Keratinocyte (primary cell): Measurements from ENCODE around the gene ANKHD1. TPM values are rescaled to one million over a fixed set of nuclear protein-coding genes. Genes with fewer than 3 reads are reported as not detected.

ENCODE experiments used
- DNase-seq: peaks from one replicate; pipeline ENCODE4 v3.0.0-alpha.2; 2011; ENCODE audit warnings: low read depth, missing footprints, low spot score
- FAIRE-seq: peaks from 2 replicates; lab custom pipeline; 2011; peaks lifted over from hg19 to GRCh38; lab: Jason Lieb, UNC
- H2AFZ ChIP-seq: 2 replicates; pipeline ENCODE4 v1.6.0; 2012; ENCODE audit warnings: low read length, control low read depth, inconsistent platforms; ENCODE audit not compliant: control insufficient read depth
- H3K27ac ChIP-seq: 2 replicates; pipeline ENCODE4 v1.5.1; 2011; ENCODE audit warnings: low read length; ENCODE audit not compliant: control insufficient read depth, insufficient read depth
- H3K27me3 ChIP-seq: 3 replicates; pipeline ENCODE4 v1.6.0; 2011; ENCODE audit warnings: low read length; ENCODE audit not compliant: control insufficient read depth, insufficient read depth; ENCODE audit errors: extremely low read depth
- H3K36me3 ChIP-seq, 2 experiments: 2 replicates in 1 of 2; 3 replicates in 1 of 2; pipeline ENCODE4 v1.5.1; 2011; ENCODE audit warnings: low read length in 2 of 2, mild to moderate bottlenecking in 1 of 2; ENCODE audit not compliant: control insufficient read depth in 2 of 2, insufficient read depth in 2 of 2; ENCODE audit errors: extremely low read depth in 1 of 2
- H3K4me1 ChIP-seq: 3 replicates; pipeline ENCODE4 v1.5.1; 2011; ENCODE audit warnings: low read length; ENCODE audit not compliant: control insufficient read depth, insufficient read depth; ENCODE audit errors: extremely low read depth
- H3K4me2 ChIP-seq: 3 replicates; pipeline ENCODE4 v1.6.0; 2011; ENCODE audit warnings: low read depth, low read length; ENCODE audit not compliant: control insufficient read depth, insufficient read depth; ENCODE audit errors: extremely low read depth
- H3K4me3 ChIP-seq, 3 experiments: fragments of 200-600 bp in 1 of 3; sonication (generic) in 1 of 3; 2 replicates in 2 of 3; 3 replicates in 1 of 3; pipeline ENCODE4 v1.5.1; 2011 to 2016; ENCODE audit warnings: low read length in 3 of 3, mild to moderate bottlenecking in 3 of 3, control low read depth in 2 of 3, inconsistent platforms in 1 of 3, low read depth in 1 of 3, mixed read lengths in 1 of 3, mixed run types in 1 of 3, moderate library complexity in 1 of 3; ENCODE audit not compliant: control insufficient read depth in 2 of 3, insufficient read depth in 2 of 3; ENCODE audit errors: extremely low read depth in 1 of 3
- H3K79me2 ChIP-seq: 2 replicates; pipeline ENCODE4 v1.6.0; 2012; ENCODE audit warnings: low read length; ENCODE audit not compliant: control insufficient read depth, insufficient read depth
- H3K9ac ChIP-seq: 3 replicates; pipeline ENCODE4 v1.6.0; 2011; ENCODE audit warnings: low read length; ENCODE audit not compliant: control insufficient read depth, insufficient read depth; ENCODE audit errors: extremely low read depth
- H3K9me1 ChIP-seq: 3 replicates; pipeline ENCODE4 v1.6.0; 2011; ENCODE audit warnings: low read length; ENCODE audit not compliant: control insufficient read depth, insufficient read depth; ENCODE audit errors: extremely low read depth
- H3K9me3 ChIP-seq: 2 replicates; pipeline ENCODE4 v1.5.1; 2012; ENCODE audit warnings: low read depth, low read length; ENCODE audit not compliant: control insufficient read depth
- H4K20me1 ChIP-seq: 3 replicates; pipeline ENCODE4 v1.6.0; 2011; ENCODE audit warnings: low read length; ENCODE audit not compliant: control insufficient read depth, insufficient read depth; ENCODE audit errors: extremely low read depth
- EZH2 ChIP-seq: IDR thresholded peaks from one replicate; pipeline ENCODE4 v1.6.1; 2012; ENCODE audit warnings: inconsistent platforms, mild to moderate bottlenecking, low read length, moderate library complexity
- dilution Hi-C: fragments of 300-500 bp; cut with MboI; formaldehyde crosslinking; loops from one replicate; pipeline ENCODE4 v1.7.0; 2020; ENCODE audit warnings: low sequenced_read_pairs; ENCODE audit not compliant: extremely low pct_ligation_motif_present
- polyA plus RNA-seq, 5 experiments: library from polyadenylated mRNA; depleted of rRNA in 3 of 5; stranded (reverse) in 3 of 5; stranded (forward) in 1 of 5; unstranded in 1 of 5; fragments of >200 nt; gene quantifications; 1 replicate in 1 of 5; 2 replicates in 3 of 5; 3 replicates in 1 of 5; pipeline versions ENCODE4 v1.2.1 to v1.2.3, GENCODE V29; 2011 to 2012; ENCODE audit warnings: missing spikeins in 2 of 5, low read depth in 1 of 5, low replicate concordance in 1 of 5
- TF ChIP-seq, protein P1 (sequence below), 3 experiments: IDR thresholded peaks in 1 of 3; conservative IDR thresholded peaks in 1 of 3; optimal IDR thresholded peaks in 1 of 3; 2 replicates in 2 of 3; 3 replicates in 1 of 3; pipeline versions ENCODE3 to v1.5.1; 2011; ENCODE audit warnings: low read length in 3 of 3, mild to moderate bottlenecking in 3 of 3, moderate library complexity in 2 of 3, control low read depth in 1 of 3, inconsistent platforms in 1 of 3; ENCODE audit not compliant: insufficient read depth in 2 of 3; ENCODE audit errors: extremely low read depth in 1 of 3

ANKHD1 gene
- polyA plus RNA-seq, 1 donor (not counting 4 experiments of a cell fraction or from before 2014, with no cell fraction given): 65.9 TPM

DNA sequence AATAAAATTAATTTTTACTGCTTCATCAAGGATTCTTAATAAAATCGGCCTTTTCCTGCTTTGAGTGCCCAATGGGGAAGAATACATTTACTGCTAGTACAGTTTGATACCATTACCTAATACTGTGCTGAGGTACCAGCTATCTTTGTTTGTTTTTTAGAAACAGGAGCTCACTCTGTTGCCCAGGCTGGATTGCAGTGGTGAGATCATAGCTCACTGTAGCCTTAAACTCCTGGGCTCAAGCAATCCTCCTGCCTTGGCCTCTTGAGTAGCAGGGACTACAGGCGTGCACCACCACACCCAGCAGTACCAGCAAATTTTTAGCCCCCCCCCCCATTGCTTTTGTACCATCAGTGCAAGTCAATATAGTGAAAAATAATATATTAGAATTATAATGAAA, 13.6 kb upstream of the ANKHD1 start:
- Histone ChIP-seq H3K4me1 (no peaks in the 10 kb centered on the region), H3K9me3 (no peaks in the 10 kb centered on the region), H3K9ac (no peak overlapping the region), H3K27ac (no peak overlapping the region), H3K9me1 (no peaks in the 10 kb centered on the region), H3K4me2 (no peak overlapping the region), H3K27me3 (no peaks in the 10 kb centered on the region), H3K36me3 (no peaks in the 10 kb centered on the region), H3K4me3 (no peak overlapping the region), H3K79me2 (no peaks in the 10 kb centered on the region), H4K20me1 (no peaks in the 10 kb centered on the region), H2AFZ (no peak overlapping the region)
- TF ChIP-seq, protein P1, sequence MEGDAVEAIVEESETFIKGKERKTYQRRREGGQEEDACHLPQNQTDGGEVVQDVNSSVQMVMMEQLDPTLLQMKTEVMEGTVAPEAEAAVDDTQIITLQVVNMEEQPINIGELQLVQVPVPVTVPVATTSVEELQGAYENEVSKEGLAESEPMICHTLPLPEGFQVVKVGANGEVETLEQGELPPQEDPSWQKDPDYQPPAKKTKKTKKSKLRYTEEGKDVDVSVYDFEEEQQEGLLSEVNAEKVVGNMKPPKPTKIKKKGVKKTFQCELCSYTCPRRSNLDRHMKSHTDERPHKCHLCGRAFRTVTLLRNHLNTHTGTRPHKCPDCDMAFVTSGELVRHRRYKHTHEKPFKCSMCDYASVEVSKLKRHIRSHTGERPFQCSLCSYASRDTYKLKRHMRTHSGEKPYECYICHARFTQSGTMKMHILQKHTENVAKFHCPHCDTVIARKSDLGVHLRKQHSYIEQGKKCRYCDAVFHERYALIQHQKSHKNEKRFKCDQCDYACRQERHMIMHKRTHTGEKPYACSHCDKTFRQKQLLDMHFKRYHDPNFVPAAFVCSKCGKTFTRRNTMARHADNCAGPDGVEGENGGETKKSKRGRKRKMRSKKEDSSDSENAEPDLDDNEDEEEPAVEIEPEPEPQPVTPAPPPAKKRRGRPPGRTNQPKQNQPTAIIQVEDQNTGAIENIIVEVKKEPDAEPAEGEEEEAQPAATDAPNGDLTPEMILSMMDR (optimal IDR thresholded peaks at IDR 0.05 in 1 of 3, IDR thresholded peaks at IDR 0.05 in 1 of 3, conservative IDR thresholded peaks at IDR 0.05 in 1 of 3; ENCODE audit: extremely low read depth in 1 of 3, insufficient read depth in 2 of 3, low read length in 3 of 3): no peak
- no peak for TF ChIP-seq EZH2
- DNase-seq (no peak), FAIRE-seq (no peak)
- dilution Hi-C loops: no loop called here

DNA sequence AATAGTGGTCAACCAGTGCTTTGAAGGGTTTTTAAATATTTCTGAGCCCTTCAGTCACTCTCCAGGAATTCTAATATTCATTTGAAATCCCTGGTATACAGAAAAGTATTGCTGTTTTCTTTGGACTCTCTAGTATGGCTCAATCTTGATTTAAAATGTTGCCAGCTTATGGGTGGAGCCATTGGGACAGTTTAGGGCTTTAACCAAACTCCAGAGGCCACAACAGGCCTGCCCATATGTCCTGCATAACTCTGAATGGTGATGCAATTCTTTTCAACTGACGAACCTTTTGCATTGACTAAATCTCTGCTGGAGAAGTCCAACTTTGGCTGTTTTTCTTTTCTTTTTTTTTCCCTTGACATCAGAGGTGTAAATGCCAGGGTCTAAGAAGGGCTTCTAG, 10.3 kb upstream of the ANKHD1 start:
- FAIRE-seq: no peak

More for the DNA sequence above, 10.3 kb upstream of the ANKHD1 start:
- Histone ChIP-seq H3K4me2 (no peak overlapping the region), H3K27ac (no peak overlapping the region), H3K9ac (no peak overlapping the region), H3K4me3 (no peak overlapping the region), H3K9me3 (no peaks in the 10 kb centered on the region), H4K20me1 (no peaks in the 10 kb centered on the region), H3K36me3 (no peaks in the 10 kb centered on the region), H3K27me3 (no peaks in the 10 kb centered on the region), H2AFZ (no peak overlapping the region), H3K79me2 (no peaks in the 10 kb centered on the region), H3K9me1 (no peaks in the 10 kb centered on the region), H3K4me1 (no peaks in the 10 kb centered on the region)
- TF ChIP-seq, protein P1 (optimal IDR thresholded peaks at IDR 0.05 in 1 of 3, IDR thresholded peaks at IDR 0.05 in 1 of 3, conservative IDR thresholded peaks at IDR 0.05 in 1 of 3; ENCODE audit: extremely low read depth in 1 of 3, insufficient read depth in 2 of 3, low read length in 3 of 3): no peak
- no peak for DNase-seq
- dilution Hi-C loops: no loop called here
